HEK293 (cell line): ENCODE data around the gene ZXDC.

Experiments
- CTCF ChIA-PET: fragments of 350-600 bp; formaldehyde crosslinking; extraction: SDS; loops from one replicate; lab custom pipeline; 2021; ENCODE audit warnings: antibody characterized with exemption; lab: Yijun Ruan, JAX
- POLR2A ChIA-PET: fragments of 300-600 bp; formaldehyde crosslinking; extraction: SDS; loops from one replicate; lab custom pipeline; 2020; ENCODE audit warnings: antibody characterized with exemption, inconsistent platforms; lab: Yijun Ruan, JAX
- H3K27ac ChIP-seq: fragments of 200-500 bp; sonication (Bioruptor generic); 2 replicates; pipeline ENCODE4 v1.5.1; 2014; ENCODE audit warnings: low read depth, low read length, control low read depth, inconsistent platforms; ENCODE audit errors: extremely low read depth
- H3K36me3 ChIP-seq, 2 experiments: fragments of 200-500 bp in 1 of 2; sonication (Bioruptor generic) in 1 of 2; 1 replicate in 1 of 2; 2 replicates in 1 of 2; pipeline ENCODE4 v1.5.1; 2014 to 2017; ENCODE audit warnings: inconsistent platforms in 2 of 2, low read length in 2 of 2; ENCODE audit not compliant: control insufficient read depth in 2 of 2, insufficient read depth in 1 of 2
- H3K4me1 ChIP-seq: fragments of 200-500 bp; sonication (Bioruptor generic); 2 replicates; pipeline ENCODE4 v1.5.1; 2014; ENCODE audit warnings: mild to moderate bottlenecking, low read length, inconsistent platforms; ENCODE audit not compliant: control insufficient read depth, insufficient read depth
- H3K4me3 ChIP-seq: 2 replicates; pipeline ENCODE4 v1.5.1; 2011; ENCODE audit warnings: low read depth, mild to moderate bottlenecking, control low read depth, low read length, moderate library complexity
- H3K9me3 ChIP-seq: fragments of 200-500 bp; sonication (Bioruptor generic); 2 replicates; pipeline ENCODE4 v1.5.1; 2014; ENCODE audit warnings: low read depth, low read length, inconsistent platforms; ENCODE audit not compliant: control insufficient read depth, insufficient read depth
- ELK4 ChIP-seq: IDR thresholded peaks from 2 replicates; pipeline ENCODE4 v1.6.1; 2011; ENCODE audit warnings: mild to moderate bottlenecking, low read depth, low read length, borderline replicate concordance
- GLI4 ChIP-seq: fragments of 450-650 bp; formaldehyde crosslinking; IDR thresholded peaks from 2 replicates; pipeline ENCODE4 v1.5.1; 2016; ENCODE audit warnings: missing biosample characterization, missing genetic modification characterization
- HOXC10 ChIP-seq: sonication (generic); formaldehyde crosslinking; IDR thresholded peaks from 2 replicates; pipeline ENCODE4 v1.8.1; 2023; ENCODE audit warnings: mild to moderate bottlenecking, missing genetic modification reagents
- INSM2 ChIP-seq: fragments of 450-650 bp; formaldehyde crosslinking; IDR thresholded peaks from 2 replicates; pipeline ENCODE4 v1.5.1; 2016; ENCODE audit warnings: missing biosample characterization, missing genetic modification characterization
- OVOL3 ChIP-seq: fragments of 450-650 bp; formaldehyde crosslinking; IDR thresholded peaks from 2 replicates; pipeline ENCODE4 v1.5.1; 2016; ENCODE audit warnings: missing biosample characterization, missing genetic modification characterization
- PBX3 ChIP-seq: sonication (generic); formaldehyde crosslinking; IDR thresholded peaks from 2 replicates; pipeline ENCODE4 v1.8.1; 2022; ENCODE audit warnings: mild to moderate bottlenecking, moderate library complexity, missing genetic modification reagents
- SALL2 ChIP-seq: fragments of 450-650 bp; formaldehyde crosslinking; IDR thresholded peaks from 2 replicates; pipeline ENCODE4 v1.5.0; 2017; ENCODE audit warnings: missing biosample characterization, mild to moderate bottlenecking, missing genetic modification characterization, borderline replicate concordance
- ZBTB49 ChIP-seq: fragments of 450-650 bp; formaldehyde crosslinking; IDR thresholded peaks from 2 replicates; pipeline ENCODE4 v1.5.1; 2016; ENCODE audit warnings: missing biosample characterization, missing genetic modification characterization, low read depth
- ZFP3 ChIP-seq: fragments of 450-650 bp; formaldehyde crosslinking; IDR thresholded peaks from 2 replicates; pipeline ENCODE4 v1.5.1; 2016; ENCODE audit warnings: low read depth, missing biosample characterization, missing genetic modification characterization
- ZNF155 ChIP-seq: fragments of 450-650 bp; formaldehyde crosslinking; IDR thresholded peaks from 2 replicates; pipeline ENCODE4 v1.5.1; 2016; ENCODE audit warnings: missing biosample characterization, missing genetic modification characterization
- ZNF19 ChIP-seq: fragments of 450-650 bp; formaldehyde crosslinking; IDR thresholded peaks from 2 replicates; pipeline ENCODE4; 2016; ENCODE audit warnings: missing biosample characterization, missing genetic modification characterization, low read depth
- ZNF202 ChIP-seq: fragments of 450-650 bp; formaldehyde crosslinking; IDR thresholded peaks from 2 replicates; pipeline ENCODE4 v1.5.1; 2016; ENCODE audit warnings: missing biosample characterization, missing genetic modification characterization, borderline replicate concordance
- ZNF280D ChIP-seq: fragments of 450-650 bp; formaldehyde crosslinking; IDR thresholded peaks from 2 replicates; pipeline ENCODE4 v1.5.1; 2016; ENCODE audit warnings: missing biosample characterization, missing genetic modification characterization
- ZNF433 ChIP-seq: fragments of 450-650 bp; formaldehyde crosslinking; IDR thresholded peaks from 2 replicates; pipeline ENCODE4 v1.5.1; 2016; ENCODE audit warnings: missing biosample characterization, missing genetic modification characterization, low read depth
- ZNF449 ChIP-seq: fragments of 450-650 bp; formaldehyde crosslinking; IDR thresholded peaks from 2 replicates; pipeline ENCODE4 v1.5.1; 2017; ENCODE audit warnings: missing biosample characterization, mild to moderate bottlenecking, missing genetic modification characterization, moderate library complexity
- ZNF501 ChIP-seq: fragments of 450-650 bp; formaldehyde crosslinking; IDR thresholded peaks from 2 replicates; pipeline ENCODE4 v1.5.1; 2016; ENCODE audit warnings: missing biosample characterization, missing genetic modification characterization
- ZNF529 ChIP-seq: fragments of 450-650 bp; formaldehyde crosslinking; IDR thresholded peaks from 2 replicates; pipeline ENCODE4 v1.5.1; 2017; ENCODE audit warnings: missing genetic modification characterization, missing biosample characterization; ENCODE audit not compliant: insufficient replicate concordance
- ZNF544 ChIP-seq: fragments of 450-650 bp; formaldehyde crosslinking; IDR thresholded peaks from 2 replicates; pipeline ENCODE4 v1.5.0; 2017; ENCODE audit warnings: missing biosample characterization, missing genetic modification characterization
- ZNF549 ChIP-seq: fragments of 450-650 bp; IDR thresholded peaks from 2 replicates; pipeline ENCODE4 v1.5.1; 2018; ENCODE audit warnings: missing biosample characterization, missing genetic modification characterization, mild to moderate bottlenecking, inconsistent platforms, moderate library complexity
- ZNF623 ChIP-seq: fragments of 450-650 bp; formaldehyde crosslinking; IDR thresholded peaks from 2 replicates; pipeline ENCODE4 v1.5.1; 2016; ENCODE audit warnings: missing biosample characterization, missing genetic modification characterization

The ZXDC gene

GRCh38 chr3:126456211-126456610 lies 19.5 kb downstream of the ZXDC start:
- TF ChIP-seq ZNF623 (no peak), HOXC10 (CRISPR knock-in tag) (no peak), ZNF549 (no peak), INSM2 (tag by site-specific recombination) (no peak)
- TF ChIP-seq, all 188 proteins: peak for 0
- CTCF ChIA-PET, result interaction anchor here (0.7 kb wide), 1 partner anchor 438 kb away, joined by 4 read pairs; no protein-coding TSS in a partner anchor

GRCh38 chr3:126454437-126455198 lies 21.1 kb downstream of the ZXDC start:
- no peak overlapping the region for H3K27ac ChIP-seq
- no peak for TF ChIP-seq ZNF202
- TF ChIP-seq ZNF544 (tag by site-specific recombination), result no peak
- no peak for TF ChIP-seq ZNF280D (tag by site-specific recombination)
- no peak for TF ChIP-seq ZNF155 (tag by site-specific recombination)
- no peak for TF ChIP-seq OVOL3 (tag by site-specific recombination)
- no peak for TF ChIP-seq SALL2 (tag by site-specific recombination)
- TF ChIP-seq PBX3 (CRISPR knock-in tag), result no peak
- no peak for TF ChIP-seq ELK4
- no peak for TF ChIP-seq ZBTB49
- no peak for TF ChIP-seq ZNF501 (tag by site-specific recombination)
- no peak for TF ChIP-seq ZNF449 (tag by site-specific recombination)
- no peak for TF ChIP-seq ZFP3
- TF ChIP-seq GLI4, result no peak
- no peak for TF ChIP-seq ZNF529 (tag by site-specific recombination)
- TF ChIP-seq ZNF19 (tag by site-specific recombination), result no peak
- no peak for TF ChIP-seq ZNF433
- ChIA-PET POLR2A (interaction anchor here (0.5 kb wide), 1 partner anchor 13 kb away, joined by 3 read pairs; no protein-coding TSS in a partner anchor), CTCF (interaction anchor here (0.8 kb wide), 1 partner anchor 9 kb away, joined by 5 read pairs; no protein-coding TSS in a partner anchor)
- no peaks in the 10 kb centered on the region for H3K9me3 ChIP-seq
- peaks cover 10 to 92% of the 10 kb centered on the region in 2 experiments for H3K36me3 ChIP-seq
- no peak overlapping the region for H3K4me3 ChIP-seq
- no peaks in the 10 kb centered on the region for H3K4me1 ChIP-seq

More at GRCh38 chr3:126456211-126456610, 19.5 kb downstream of the ZXDC start:
- Histone ChIP-seq H3K36me3 (peaks cover 10 to 91% of the 10 kb centered on the region in 2 experiments), H3K27ac (no peak overlapping the region), H3K9me3 (no peaks in the 10 kb centered on the region), H3K4me1 (no peaks in the 10 kb centered on the region), H3K4me3 (no peak overlapping the region)
- POLR2A ChIA-PET, result no interaction called here
